PC-9 (cell line): Measurements from ENCODE around the gene HBEGF. TPM values are rescaled to one million over a fixed set of nuclear protein-coding genes. Genes with fewer than 3 reads are reported as not detected.

Experiments used
- Bru-seq: library from RNA; stranded (reverse); fragments of 400-500 nt; gene quantifications from one replicate; lab custom pipeline; 2021; lab: Mats Ljungman, UMichigan
- BruChase-seq, 2 experiments: library from RNA; stranded (reverse); fragments of 400-500 nt; gene quantifications; one replicate each; lab custom pipeline; 2021; lab: Mats Ljungman, UMichigan
- BruUV-seq: library from RNA; stranded (reverse); fragments of 400-500 nt; replicated peaks from 2 replicates; lab custom pipeline; 2021; lab: Mats Ljungman, UMichigan
- CTCF ChIA-PET: fragments of 300-600 bp; sonication (Branson Sonifier 250); formaldehyde crosslinking; loops from one replicate; lab custom pipeline; 2022; ENCODE audit warnings: antibody characterized with exemption; lab: Charles Lee
- POLR2A ChIA-PET: fragments of 300-600 bp; sonication (Branson Sonifier 250); formaldehyde crosslinking; loops from one replicate; lab custom pipeline; 2022; ENCODE audit warnings: antibody characterized with exemption; ENCODE audit not compliant: unreplicated experiment; lab: Charles Lee
- DNase-seq, 2 experiments: peaks; one replicate each; pipeline versions ENCODE4 v3.0.0 to v3.0.0-alpha.2; 2015 to 2022; ENCODE audit warnings: mixed read lengths in 1 of 2
- H2AFZ ChIP-seq: fragments of 200-600 bp; sonication (generic); 2 replicates; pipeline ENCODE4 v1.8.1; 2017; ENCODE audit warnings: antibody characterized with exemption
- H3F3A ChIP-seq: fragments of 200-600 bp; sonication (generic); 2 replicates; pipeline ENCODE4 v1.8.1; 2017; ENCODE audit warnings: antibody characterized with exemption, mild to moderate bottlenecking, low read depth; ENCODE audit not compliant: insufficient read depth
- H3K27ac ChIP-seq: fragments of 200-600 bp; sonication (generic); 2 replicates; pipeline ENCODE4 v1.6.1; 2016; ENCODE audit warnings: mixed run types
- H3K27me3 ChIP-seq: fragments of 200-600 bp; sonication (generic); 2 replicates; pipeline ENCODE4 v1.6.1; 2016; ENCODE audit warnings: low read depth, mixed run types; ENCODE audit not compliant: insufficient read depth
- H3K36me3 ChIP-seq: fragments of 200-600 bp; sonication (generic); 2 replicates; pipeline ENCODE4 v1.6.1; 2016; ENCODE audit warnings: low read depth, mixed run types
- H3K4me1 ChIP-seq: fragments of 200-600 bp; sonication (generic); replicated peaks from 2 replicates; pipeline ENCODE4 v1.6.1; 2016; ENCODE audit warnings: mixed run types; ENCODE audit not compliant: insufficient read depth
- H3K4me2 ChIP-seq: fragments of 200-600 bp; sonication (generic); 2 replicates; pipeline ENCODE4 v1.6.1; 2017; ENCODE audit warnings: mixed run types
- H3K4me3 ChIP-seq: fragments of 200-600 bp; sonication (generic); 2 replicates; pipeline ENCODE4 v1.6.1; 2016; ENCODE audit warnings: mixed run types
- H3K79me2 ChIP-seq: fragments of 200-600 bp; sonication (generic); 2 replicates; pipeline ENCODE4 v1.6.1; 2017; ENCODE audit warnings: low read depth, mixed run types
- H3K9me2 ChIP-seq: fragments of 200-600 bp; sonication (generic); 2 replicates; pipeline ENCODE4 v1.8.1; 2017; ENCODE audit warnings: mild to moderate bottlenecking; ENCODE audit not compliant: insufficient read depth
- H3K9me3 ChIP-seq: fragments of 200-600 bp; sonication (generic); 2 replicates; pipeline ENCODE4 v1.8.1; 2016; ENCODE audit warnings: low read depth; ENCODE audit not compliant: insufficient read depth
- H4K20me1 ChIP-seq: fragments of 200-600 bp; sonication (generic); 2 replicates; pipeline ENCODE4 v1.8.1; 2017; ENCODE audit not compliant: insufficient read depth
- EZH2 ChIP-seq: fragments of 200-600 bp; sonication (generic); IDR thresholded peaks from 2 replicates; pipeline ENCODE4 v1.8.0; 2017; ENCODE audit warnings: antibody characterized with exemption, low read depth
- intact Hi-C: fragments of 100-400 bp; cut with micrococcal nuclease; formaldehyde crosslinking; loops from one replicate; pipeline ENCODE4 v1.10.0; 2022; ENCODE audit not compliant: unreplicated experiment
- long read RNA-seq: library from polyadenylated mRNA; stranded (forward); transcript quantifications from one replicate; pipeline ENCODE4 v2.0.0, GENCODE V29; 2022
- total RNA-seq: library from RNA; stranded (reverse); gene quantifications from 2 replicates; pipeline ENCODE4 v1.2.3, GENCODE V29; 2021
- TF ChIP-seq, protein P1 (sequence below): fragments of 200-600 bp; sonication (generic); conservative IDR thresholded peaks from 2 replicates; pipeline ENCODE4 v1.6.1; 2017; ENCODE audit warnings: mixed run types, antibody characterized with exemption, mild to moderate bottlenecking, moderate library complexity

HBEGF gene, protein sequence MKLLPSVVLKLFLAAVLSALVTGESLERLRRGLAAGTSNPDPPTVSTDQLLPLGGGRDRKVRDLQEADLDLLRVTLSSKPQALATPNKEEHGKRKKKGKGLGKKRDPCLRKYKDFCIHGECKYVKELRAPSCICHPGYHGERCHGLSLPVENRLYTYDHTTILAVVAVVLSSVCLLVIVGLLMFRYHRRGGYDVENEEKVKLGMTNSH
- total RNA-seq: 8.5 and 9.0 TPM in 2 replicates
- percentile 91 among the genes with signal in this experiment for Bru-seq, nascent RNA
- BruChase-seq, experiment 1, labeled RNA remaining after a 2-hour chase: percentile 75 among the genes with signal in this experiment
- percentile 85 among the genes with signal in this experiment for BruChase-seq, experiment 2, labeled RNA remaining after a 6-hour chase
- long read RNA-seq, transcript HBEGF-201 (6 exons, 2,386 nt): minor isoform, 6 of 16 reads
- long read RNA-seq, transcript HBEGF-202 (2 exons, 1,230 nt): major isoform, 7 of 16 reads
- long read RNA-seq, partial matches to known transcripts: 0 of 16 reads
- long read RNA-seq, other reads (novel, unspliced or antisense): 3 of 16 reads

DNA sequence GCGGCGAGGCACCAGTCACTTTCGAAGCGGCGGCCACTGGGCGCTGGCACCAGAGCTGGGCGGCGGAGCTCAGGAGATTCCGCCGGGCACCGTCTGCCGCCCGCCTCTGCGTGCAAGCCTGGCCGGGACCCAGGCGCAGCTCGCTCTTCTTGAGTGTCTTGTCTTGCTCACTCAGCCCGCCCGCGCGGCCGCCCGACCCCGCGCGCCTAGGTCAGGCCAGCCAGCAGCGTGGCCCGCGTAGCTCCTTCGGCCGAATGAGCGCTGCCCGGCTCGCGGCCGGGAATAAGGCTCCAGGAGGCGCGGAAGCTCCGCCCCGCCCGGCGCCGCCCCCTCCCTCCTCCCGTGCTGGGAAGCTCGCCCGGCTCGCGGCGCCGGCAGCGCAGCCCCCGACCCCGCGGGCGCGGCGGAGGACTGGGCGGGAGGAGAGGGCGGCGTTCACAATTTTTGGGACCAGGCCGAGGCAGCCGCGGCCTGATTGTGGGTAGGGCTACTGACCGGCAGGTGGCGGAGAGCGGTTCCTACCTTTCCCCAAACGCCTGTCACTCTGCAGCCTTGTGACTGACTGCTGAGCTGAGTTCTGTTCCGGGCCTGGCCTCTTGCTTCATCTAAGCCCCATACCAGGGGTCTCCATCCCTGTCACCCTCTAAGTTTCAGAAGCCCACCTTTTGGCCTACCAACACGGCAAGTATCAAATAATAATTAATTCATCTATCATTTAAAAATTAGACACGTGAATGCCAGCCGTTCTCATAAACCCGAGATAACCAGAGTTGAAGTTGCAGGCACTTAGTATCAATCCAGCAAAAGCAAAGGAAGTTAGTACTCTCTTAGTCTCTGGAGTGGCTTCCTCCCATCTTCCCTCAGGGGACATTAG lies at the start of gene HBEGF:
Gene HBEGF (minus strand): TSS at position 256 of the 874 bp plus-strand sequence. CDS start 275 bp downstream, outside the sequence.
- Histone ChIP-seq H3F3A (peaks cover 77% of the 10 kb centered on the region), H3K9me3 (no peaks in the 10 kb centered on the region), H3K36me3 (peaks cover 26% of the 10 kb centered on the region), H3K9me2 (no peaks in the 10 kb centered on the region), H3K27me3 (no peaks in the 10 kb centered on the region), H3K4me1 (peaks cover 85% of the 10 kb centered on the region), H3K79me2 (peaks cover 57% of the 10 kb centered on the region), H3K4me3 (peak within 1 kb of the TSS; percentile 94), H4K20me1 (peaks cover 43% of the 10 kb centered on the region), H3K4me2 (peak within 1 kb of the TSS; percentile 97), H3K27ac (peak within 1 kb of the TSS; percentile 95), H2AFZ (peak within 1 kb of the TSS; percentile 56; the same call in 1 of the 2 replicates)
- intact Hi-C loops: loop anchor here (1.0 to 5.0 kb wide), 4 partner anchors 44 to 371 kb away; partner anchors contain the start of genes PFDN1 and TMCO6
- no TSS peak for BruUV-seq
- TF ChIP-seq EZH2: no peak
- TF ChIP-seq, protein P1, sequence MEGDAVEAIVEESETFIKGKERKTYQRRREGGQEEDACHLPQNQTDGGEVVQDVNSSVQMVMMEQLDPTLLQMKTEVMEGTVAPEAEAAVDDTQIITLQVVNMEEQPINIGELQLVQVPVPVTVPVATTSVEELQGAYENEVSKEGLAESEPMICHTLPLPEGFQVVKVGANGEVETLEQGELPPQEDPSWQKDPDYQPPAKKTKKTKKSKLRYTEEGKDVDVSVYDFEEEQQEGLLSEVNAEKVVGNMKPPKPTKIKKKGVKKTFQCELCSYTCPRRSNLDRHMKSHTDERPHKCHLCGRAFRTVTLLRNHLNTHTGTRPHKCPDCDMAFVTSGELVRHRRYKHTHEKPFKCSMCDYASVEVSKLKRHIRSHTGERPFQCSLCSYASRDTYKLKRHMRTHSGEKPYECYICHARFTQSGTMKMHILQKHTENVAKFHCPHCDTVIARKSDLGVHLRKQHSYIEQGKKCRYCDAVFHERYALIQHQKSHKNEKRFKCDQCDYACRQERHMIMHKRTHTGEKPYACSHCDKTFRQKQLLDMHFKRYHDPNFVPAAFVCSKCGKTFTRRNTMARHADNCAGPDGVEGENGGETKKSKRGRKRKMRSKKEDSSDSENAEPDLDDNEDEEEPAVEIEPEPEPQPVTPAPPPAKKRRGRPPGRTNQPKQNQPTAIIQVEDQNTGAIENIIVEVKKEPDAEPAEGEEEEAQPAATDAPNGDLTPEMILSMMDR: peak; percentile 70
- CTCF ChIA-PET: interaction anchor here (0.5 to 2.8 kb wide), 15 partner anchors 9 to 378 kb away, joined by 3 to 40 read pairs (median 4); partner anchors contain the start of gene PFDN1
- POLR2A ChIA-PET: interaction anchor here (0.5 to 2.4 kb wide), 15 partner anchors 9 to 275 kb away, joined by 3 to 21 read pairs (median 6); no protein-coding TSS in a partner anchor
- DNase-seq: peak; percentile 70 to 92

DNA sequence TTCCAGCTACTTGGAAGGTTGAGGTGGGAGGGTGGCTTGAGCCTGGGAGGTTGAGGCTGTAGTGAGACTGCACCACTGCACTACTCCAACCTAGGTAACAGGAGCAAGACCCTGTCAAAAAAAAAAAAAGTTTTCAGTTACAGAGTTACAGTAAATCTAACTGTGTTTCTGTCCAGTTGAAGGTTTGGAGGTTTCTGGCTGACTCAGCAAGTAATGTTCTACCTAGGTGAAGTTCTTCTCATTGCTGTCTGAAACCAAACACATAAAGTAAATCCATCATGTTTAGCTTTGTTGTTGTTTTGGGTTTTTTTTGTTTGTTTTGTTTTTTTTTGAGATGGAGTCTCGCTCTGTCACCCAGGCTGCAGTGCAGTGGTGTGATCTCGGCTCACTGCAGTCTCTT lies 47.3 kb upstream of the HBEGF start:
- Histone ChIP-seq H3K4me3 (no peak overlapping the region), H3K27ac (no peak overlapping the region), H3F3A (peaks cover 10% of the 10 kb centered on the region; the same call in 1 of the 2 replicates), H3K4me1 (peaks cover 14% of the 10 kb centered on the region), H2AFZ (no peak overlapping the region), H3K9me2 (no peaks in the 10 kb centered on the region), H3K9me3 (no peaks in the 10 kb centered on the region), H3K4me2 (no peak overlapping the region), H3K27me3 (no peaks in the 10 kb centered on the region), H4K20me1 (no peaks in the 10 kb centered on the region), H3K79me2 (0 out of 2 replicates have a peak, but pooled peaks cover 3% of the 10 kb centered on the region), H3K36me3 (no peaks in the 10 kb centered on the region)
- DNase-seq: no peak
- intact Hi-C loops: no loop called here
- ChIA-PET POLR2A (interaction anchor here (0.5 kb wide), 1 partner anchor 170 kb away, joined by 34 read pairs; no protein-coding TSS in a partner anchor), CTCF (interaction anchor here (0.6 to 0.7 kb wide), 2 partner anchors 93 to 804 kb away, joined by 3 to 4 read pairs; no protein-coding TSS in a partner anchor)
- TF ChIP-seq, protein P1: no peak
- no peak for TF ChIP-seq EZH2
- no TSS peak for BruUV-seq
